IPS-18a (cell line): Measurements from ENCODE around the gene MGAT4B.

ENCODE experiments used
- H3K27ac ChIP-seq: one replicate; pipeline ENCODE4 v1.5.1; 2013; ENCODE audit warnings: low read length
- H3K27me3 ChIP-seq: one replicate; pipeline ENCODE4 v1.6.1; 2013; ENCODE audit warnings: mild to moderate bottlenecking, low read length; ENCODE audit not compliant: control insufficient read depth, insufficient read depth
- H3K36me3 ChIP-seq: one replicate; pipeline ENCODE4 v1.6.1; 2013; ENCODE audit warnings: low read depth, low read length; ENCODE audit not compliant: control insufficient read depth
- H3K4me1 ChIP-seq: one replicate; pipeline ENCODE4 v1.6.1; 2013; ENCODE audit warnings: low read depth, low read length; ENCODE audit not compliant: control insufficient read depth
- H3K4me3 ChIP-seq: one replicate; pipeline ENCODE4 v1.5.1; 2013; ENCODE audit warnings: low read length
- H3K9ac ChIP-seq: one replicate; pipeline ENCODE4 v1.6.1; 2013; ENCODE audit warnings: mild to moderate bottlenecking, low read length, moderate library complexity
- H3K9me3 ChIP-seq: one replicate; pipeline ENCODE4 v1.6.1; 2013; ENCODE audit warnings: low read depth, low read length; ENCODE audit not compliant: control insufficient read depth

The MGAT4B gene

GRCh38 chr5:179834120-179834519 lies 27.5 kb upstream of the MGAT4B start:
- H3K27me3 ChIP-seq: no peaks in the 10 kb centered on the region
- H3K9me3 ChIP-seq: no peaks in the 10 kb centered on the region
- H3K4me1 ChIP-seq: peaks cover 3% of the 10 kb centered on the region
- peaks cover 73% of the 10 kb centered on the region for H3K36me3 ChIP-seq
- H3K9ac ChIP-seq: no peak overlapping the region
- H3K4me3 ChIP-seq: no peak overlapping the region
- no peak overlapping the region for H3K27ac ChIP-seq

- H3K27ac ChIP-seq: no peak overlapping the region
- H3K36me3 ChIP-seq: peaks cover 76% of the 10 kb centered on the region
These were observed 27.0 kb upstream of the MGAT4B start for GRCh38 chr5:179833709-179834070.

GRCh38 chr5:179833056-179833708 lies 26.5 kb upstream of the MGAT4B start:
- Histone ChIP-seq H3K36me3 (peaks cover 72% of the 10 kb centered on the region), H3K4me1 (peaks cover 9% of the 10 kb centered on the region), H3K9me3 (no peaks in the 10 kb centered on the region), H3K4me3 (no peak overlapping the region), H3K9ac (no peak overlapping the region), H3K27ac (no peak overlapping the region), H3K27me3 (no peaks in the 10 kb centered on the region)

More at GRCh38 chr5:179833709-179834070, 27.0 kb upstream of the MGAT4B start:
- Histone ChIP-seq H3K4me1 (peaks cover 7% of the 10 kb centered on the region), H3K27me3 (no peaks in the 10 kb centered on the region), H3K4me3 (no peak overlapping the region), H3K9ac (no peak overlapping the region), H3K9me3 (no peaks in the 10 kb centered on the region)

GRCh38 chr5:179832039-179832745 lies 25.5 kb upstream of the MGAT4B start:
- Histone ChIP-seq H3K9me3 (no peaks in the 10 kb centered on the region), H3K4me1 (peaks cover 9% of the 10 kb centered on the region), H3K27me3 (no peaks in the 10 kb centered on the region), H3K27ac (no peak overlapping the region), H3K9ac (no peak overlapping the region), H3K4me3 (no peak overlapping the region), H3K36me3 (peaks cover 70% of the 10 kb centered on the region)

- no peaks in the 10 kb centered on the region for H3K27me3 ChIP-seq
- no peak overlapping the region for H3K27ac ChIP-seq
- H3K9me3 ChIP-seq: no peaks in the 10 kb centered on the region
- peaks cover 9% of the 10 kb centered on the region for H3K4me1 ChIP-seq
- H3K36me3 ChIP-seq: peaks cover 69% of the 10 kb centered on the region
- H3K9ac ChIP-seq: no peak overlapping the region
- H3K4me3 ChIP-seq: no peak overlapping the region
These were observed 24.3 kb upstream of the MGAT4B start for GRCh38 chr5:179830818-179831468.

- Histone ChIP-seq H3K9me3 (no peaks in the 10 kb centered on the region), H3K36me3 (peaks cover 77% of the 10 kb centered on the region), H3K4me1 (peaks cover 9% of the 10 kb centered on the region), H3K9ac (no peak overlapping the region), H3K27me3 (no peaks in the 10 kb centered on the region), H3K4me3 (no peak overlapping the region), H3K27ac (no peak overlapping the region)
These were observed 23.2 kb upstream of the MGAT4B start for GRCh38 chr5:179829732-179830435.

GRCh38 chr5:179828756-179829421 lies 22.2 kb upstream of the MGAT4B start:
- Histone ChIP-seq H3K27me3 (no peaks in the 10 kb centered on the region), H3K9me3 (no peaks in the 10 kb centered on the region), H3K36me3 (peaks cover 86% of the 10 kb centered on the region), H3K4me1 (peaks cover 9% of the 10 kb centered on the region), H3K27ac (no peak overlapping the region), H3K4me3 (no peak overlapping the region), H3K9ac (no peak overlapping the region)

GRCh38 chr5:179827680-179828079 lies 21.0 kb upstream of the MGAT4B start:
- Histone ChIP-seq H3K9ac (no peak overlapping the region), H3K9me3 (no peaks in the 10 kb centered on the region), H3K27ac (no peak overlapping the region), H3K36me3 (peaks cover 84% of the 10 kb centered on the region), H3K4me1 (peaks cover 9% of the 10 kb centered on the region), H3K27me3 (no peaks in the 10 kb centered on the region), H3K4me3 (no peak overlapping the region)

- Histone ChIP-seq H3K27me3 (no peaks in the 10 kb centered on the region), H3K27ac (no peak overlapping the region), H3K9ac (no peak overlapping the region), H3K4me3 (no peak overlapping the region), H3K36me3 (peaks cover 68% of the 10 kb centered on the region), H3K9me3 (no peaks in the 10 kb centered on the region), H3K4me1 (peaks cover 17% of the 10 kb centered on the region)
These were observed 19.1 kb upstream of the MGAT4B start for GRCh38 chr5:179825655-179826182.

- peaks cover 58% of the 10 kb centered on the region for H3K36me3 ChIP-seq
- H3K4me3 ChIP-seq: no peak overlapping the region
- H3K9me3 ChIP-seq: no peaks in the 10 kb centered on the region
- no peak overlapping the region for H3K27ac ChIP-seq
- peaks cover 2% of the 10 kb centered on the region for H3K27me3 ChIP-seq
- H3K9ac ChIP-seq: no peak overlapping the region
- H3K4me1 ChIP-seq: peaks cover 25% of the 10 kb centered on the region
These were observed 18.1 kb upstream of the MGAT4B start for GRCh38 chr5:179824745-179825112.
